GM21576 (cell line): ENCODE data around the gene RASSF4.

Source experiments
- ATAC-seq: cut with Tn5 transposase; IDR thresholded peaks from one replicate; pipeline ENCODE4 v1.9.1; 2021; ENCODE audit warnings: mild to moderate bottlenecking, moderate library complexity; ENCODE audit not compliant: unreplicated experiment

RASSF4 gene

GRCh38 chr10:44961931-44962750 lies 2.5 kb downstream of the RASSF4 start:
- ATAC-seq, result no peak

GRCh38 chr10:44962870-44963738 lies 3.5 kb downstream of the RASSF4 start:
- ATAC-seq, result no peak

- no peak for ATAC-seq
Observed at GRCh38 chr10:44963772-44964633, 4.4 kb downstream of the RASSF4 start.

DNA sequence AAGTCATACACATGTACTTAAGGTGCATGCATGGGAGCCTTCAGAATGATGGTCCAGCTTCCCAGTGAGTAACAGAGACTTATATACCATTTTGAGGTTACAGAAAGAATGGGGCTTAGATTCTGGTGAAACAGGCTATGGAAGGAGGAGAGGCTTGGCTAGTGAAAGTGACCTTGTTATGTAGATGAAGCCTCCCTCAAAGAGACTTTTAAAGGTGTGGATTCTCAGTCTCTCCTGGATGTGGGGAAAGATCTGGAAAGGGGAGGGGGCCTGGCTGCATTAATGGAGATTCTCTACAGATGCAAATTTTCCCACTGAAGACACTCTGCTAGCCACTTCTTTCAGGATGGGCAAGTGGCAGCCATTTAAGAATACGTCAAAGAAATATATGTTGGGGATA lies 5.5 kb downstream of the RASSF4 start:
- no peak for ATAC-seq

DNA sequence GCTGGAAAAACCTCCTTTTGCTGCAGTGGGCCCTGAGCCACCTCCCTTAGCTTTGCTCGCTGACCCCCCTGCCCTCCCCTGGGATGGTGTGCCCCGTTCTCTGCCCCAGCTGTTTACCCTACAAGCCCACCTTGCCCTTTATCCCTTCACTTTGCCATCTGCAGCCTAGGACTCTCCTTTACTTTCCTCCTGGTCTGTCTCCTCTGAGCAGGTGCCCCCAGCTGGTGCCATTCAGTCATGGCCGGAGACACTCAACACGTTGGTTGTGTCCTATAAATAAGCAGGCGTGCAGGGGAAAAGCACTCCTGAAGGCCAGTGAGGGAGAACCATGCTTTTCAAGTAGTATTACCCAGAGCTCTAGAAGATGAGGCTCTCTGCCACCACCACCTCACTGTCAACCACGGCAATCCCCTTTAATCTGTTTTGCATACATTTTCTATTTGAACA lies 6.1 kb downstream of the RASSF4 start:
- ATAC-seq, result peak; percentile 30

DNA sequence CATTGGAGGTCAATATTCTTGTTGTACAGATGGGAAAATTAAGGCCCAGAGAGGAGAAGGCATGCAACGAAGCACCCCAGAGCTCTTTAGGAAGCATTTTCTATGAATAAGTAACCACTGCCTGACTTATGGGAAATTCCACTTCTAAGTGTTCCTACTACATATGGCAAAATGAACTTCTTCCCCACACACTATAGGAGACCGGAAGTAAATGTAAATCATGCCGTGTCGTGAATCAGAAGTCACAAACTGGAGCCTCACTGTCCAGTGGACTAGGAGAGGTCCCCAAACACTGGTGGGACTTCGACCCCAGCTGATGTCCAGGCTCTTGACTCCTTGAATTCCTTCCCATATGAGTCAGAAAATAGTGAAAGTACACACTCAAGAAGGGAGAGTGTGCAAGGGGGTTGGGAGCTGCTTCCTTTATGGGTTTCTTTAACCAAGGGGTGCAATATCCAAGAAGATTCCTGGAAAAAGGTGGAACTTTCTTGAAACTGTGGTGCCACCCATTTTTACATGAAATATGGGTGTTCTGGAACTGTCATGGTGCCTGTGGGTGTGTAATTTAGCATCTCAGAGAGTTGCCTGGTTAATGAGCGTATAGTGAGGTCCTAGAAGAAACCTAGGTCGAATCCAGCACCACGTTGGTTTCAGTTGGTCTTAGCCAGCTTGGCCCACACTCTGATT lies 6.7 kb downstream of the RASSF4 start:
- peak; percentile 22 for ATAC-seq

DNA sequence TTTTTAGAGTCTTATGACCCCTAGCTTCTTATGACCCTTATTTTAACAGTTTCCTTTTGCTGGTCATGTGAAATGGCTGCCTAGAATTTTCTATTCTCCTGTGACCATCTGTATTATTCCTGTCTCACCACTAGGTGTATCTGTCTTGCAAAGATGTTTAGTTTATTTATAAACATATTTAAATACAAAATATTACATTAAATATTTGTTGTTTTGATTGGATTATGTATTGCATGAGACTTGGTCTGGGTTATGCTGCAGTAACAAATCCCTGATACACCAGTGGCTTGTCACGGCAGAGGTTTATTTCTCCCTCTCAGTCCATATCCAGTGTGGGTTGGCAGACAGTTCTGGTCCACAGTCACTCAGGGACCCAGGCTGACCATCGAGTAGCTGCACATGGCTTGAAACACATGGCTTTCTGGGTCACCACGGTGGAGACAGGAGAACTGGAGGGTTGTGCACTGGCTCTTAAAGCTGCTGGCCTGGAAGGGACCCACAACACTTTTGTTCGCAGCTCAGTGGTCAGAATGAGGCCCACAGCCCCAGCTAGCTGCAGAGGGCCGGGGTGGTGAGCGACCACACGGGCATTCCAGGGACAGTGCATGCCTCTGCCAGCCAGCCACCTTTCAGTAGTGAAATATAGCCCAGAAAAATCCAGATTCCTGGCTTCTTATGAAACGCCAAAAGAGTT lies 7.4 kb downstream of the RASSF4 start:
- ATAC-seq, result no peak

DNA sequence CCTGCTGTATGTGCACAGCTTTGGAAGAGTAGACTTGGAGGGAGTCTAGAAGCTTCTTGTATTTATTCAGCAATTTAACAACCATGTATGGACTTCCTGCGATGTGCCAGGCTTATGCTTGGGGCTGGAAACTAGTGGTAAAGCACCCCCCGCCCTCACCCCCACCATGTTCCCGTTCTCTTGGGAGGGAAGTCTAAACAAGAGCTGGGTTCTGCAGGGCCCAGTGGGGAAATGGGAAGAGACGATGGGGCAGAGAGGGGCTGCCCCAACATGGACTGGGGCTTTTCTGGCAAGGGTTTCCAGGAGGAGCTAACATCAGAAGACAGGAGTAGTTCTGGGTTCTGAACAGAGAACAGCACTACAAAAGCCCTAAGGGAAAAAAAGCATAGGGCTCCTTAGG lies 8.0 kb downstream of the RASSF4 start:
- no peak for ATAC-seq

DNA sequence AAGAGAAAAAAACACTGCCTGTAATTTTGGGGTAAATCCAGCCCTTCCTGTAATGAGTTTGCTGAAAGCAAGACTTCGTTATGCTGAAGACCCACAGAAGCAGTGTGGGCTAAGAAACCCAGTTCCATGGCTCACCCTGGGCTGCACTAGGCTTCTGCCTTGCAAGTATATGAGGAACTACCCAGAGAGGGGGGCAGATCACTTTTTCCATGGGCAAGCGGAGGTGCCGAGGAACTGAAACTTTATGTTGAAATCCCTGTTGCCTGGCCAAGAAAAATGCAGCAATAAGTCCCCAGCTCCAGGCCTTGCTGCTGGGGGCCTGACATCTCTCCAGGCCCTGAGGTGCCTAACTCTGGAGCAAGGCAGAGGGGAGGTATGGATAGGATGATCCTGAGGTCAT lies 8.5 kb downstream of the RASSF4 start:
- ATAC-seq, result no peak

GRCh38 chr10:44968500-44969400 lies 9.1 kb downstream of the RASSF4 start:
- no peak for ATAC-seq

DNA sequence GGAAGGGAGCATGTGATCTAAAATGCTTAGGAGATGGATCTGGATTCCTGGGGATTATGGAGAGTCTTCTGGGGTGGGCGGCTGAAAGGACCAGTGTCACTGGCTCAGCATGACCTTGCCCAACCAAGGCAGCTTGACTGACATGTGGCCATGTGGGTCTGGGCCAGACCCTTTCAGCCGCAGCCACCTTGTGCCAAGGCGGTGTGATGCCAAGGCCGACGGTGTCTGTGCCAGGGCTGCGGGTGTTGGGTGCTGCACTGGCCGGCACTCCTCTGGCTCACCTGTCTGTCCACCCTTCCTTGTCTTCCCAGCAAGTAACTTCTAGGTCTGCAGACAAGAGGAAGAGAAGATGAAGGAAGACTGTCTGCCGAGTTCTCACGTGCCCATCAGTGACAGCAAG lies 10.3 kb downstream of the RASSF4 start:
- no peak for ATAC-seq

DNA sequence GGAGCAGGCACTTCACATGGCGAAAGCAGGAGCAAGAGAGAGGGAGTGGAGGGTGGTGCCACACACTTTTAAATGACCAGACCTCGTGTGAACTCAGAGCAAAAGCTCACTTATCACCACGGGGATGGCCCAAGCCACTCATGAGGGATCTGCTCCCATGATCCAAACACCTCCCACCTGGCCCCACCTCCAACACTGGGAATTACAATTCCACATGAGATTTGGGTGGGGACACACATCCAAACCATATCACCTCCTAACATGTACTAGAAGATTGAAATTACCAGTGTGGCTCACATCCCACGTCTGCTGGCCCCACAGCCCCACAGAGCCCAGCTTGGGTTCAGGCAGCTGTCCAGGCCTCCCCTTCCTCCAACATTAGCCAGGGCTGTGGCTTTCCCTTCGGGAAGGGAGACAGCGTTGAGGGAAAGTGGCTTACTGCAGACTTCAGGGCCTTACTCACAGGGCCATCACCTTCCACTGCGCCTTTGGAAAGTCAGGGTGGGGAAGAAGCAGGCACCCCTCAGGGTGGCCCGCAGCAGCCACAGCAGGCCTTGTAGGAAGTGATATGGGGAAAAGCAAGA lies 11.3 kb downstream of the RASSF4 start:
- ATAC-seq, result no peak

DNA sequence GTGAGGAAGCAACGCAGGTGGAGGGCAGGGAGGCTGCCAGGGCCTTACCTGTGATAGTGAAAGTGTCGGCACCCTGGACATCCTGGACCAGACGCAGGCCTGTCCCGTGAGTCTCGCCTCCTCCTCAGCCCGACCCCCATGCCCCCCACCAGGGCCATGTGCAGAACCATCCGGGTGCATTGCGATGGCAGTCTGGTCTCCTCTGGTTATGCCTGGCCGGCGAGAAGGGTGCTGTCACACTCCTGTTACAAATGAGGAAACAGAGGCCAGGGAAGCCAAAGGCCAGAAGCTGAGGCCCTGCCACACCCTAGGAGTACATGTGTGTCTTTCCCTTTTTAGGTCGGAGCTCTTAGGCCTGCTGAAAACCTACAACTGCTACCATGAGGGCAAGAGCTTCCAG lies 11.8 kb downstream of the RASSF4 start:
- no peak for ATAC-seq

DNA sequence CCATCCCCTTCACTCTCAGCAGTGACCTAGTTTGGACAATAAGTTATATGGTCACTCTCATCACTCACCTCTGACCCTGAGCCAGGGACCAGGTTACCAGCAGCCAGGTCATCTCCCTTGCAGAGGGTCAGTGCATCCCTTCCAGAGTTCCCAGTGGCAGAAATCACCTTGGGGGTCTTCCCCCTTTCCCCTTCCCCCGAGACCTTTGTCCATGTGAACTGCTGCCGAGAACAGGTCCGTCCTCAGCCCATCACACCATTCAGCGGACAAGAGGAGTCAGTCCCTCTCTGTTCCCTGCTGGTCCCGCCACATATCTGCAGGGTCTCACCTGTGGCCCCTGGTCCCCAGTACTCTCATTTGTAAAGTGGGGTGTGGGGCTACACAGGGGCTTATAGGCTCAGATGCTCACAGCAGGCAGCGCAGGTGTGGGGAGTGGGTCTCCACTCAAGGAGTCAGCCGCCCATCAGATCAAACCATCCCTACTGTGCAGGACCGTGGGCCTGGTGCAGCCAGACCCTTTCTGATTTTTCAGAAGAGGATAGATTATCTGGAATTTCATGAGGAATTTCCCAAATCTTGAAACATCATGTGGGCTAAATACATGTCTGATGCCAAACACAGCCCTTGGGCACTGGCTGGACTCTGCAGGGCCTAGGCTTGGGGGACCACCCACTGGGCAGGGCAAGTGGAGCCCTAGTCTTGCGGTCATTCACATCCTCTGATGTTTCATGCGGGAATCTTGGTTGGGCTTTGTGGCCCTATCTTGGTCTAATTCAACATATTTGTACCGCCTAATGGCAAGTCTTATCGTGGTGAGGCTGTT lies 12.5 kb downstream of the RASSF4 start:
- no peak for ATAC-seq

DNA sequence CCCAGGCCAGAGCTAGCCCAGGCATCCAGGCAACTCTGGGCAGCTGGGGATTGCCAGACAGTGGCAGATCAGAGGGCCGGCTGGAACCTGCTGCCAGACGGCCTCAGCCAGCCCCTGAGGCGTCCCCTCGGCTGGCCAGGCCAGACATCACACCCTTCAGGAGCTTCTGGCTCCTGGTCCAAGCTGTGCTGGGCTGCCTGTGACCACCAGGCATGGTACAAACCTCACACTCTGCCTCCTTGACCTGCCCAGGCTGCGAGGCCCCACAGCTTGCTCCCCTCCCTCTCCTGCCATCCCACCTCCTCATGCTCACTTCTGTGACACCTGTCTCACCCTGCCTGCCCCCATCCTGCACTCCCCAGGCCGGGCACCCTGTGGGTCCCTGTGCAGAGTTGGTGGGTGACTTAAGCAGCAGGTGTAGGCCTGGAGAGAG lies 13.3 kb downstream of the RASSF4 start:
- no peak for ATAC-seq

DNA sequence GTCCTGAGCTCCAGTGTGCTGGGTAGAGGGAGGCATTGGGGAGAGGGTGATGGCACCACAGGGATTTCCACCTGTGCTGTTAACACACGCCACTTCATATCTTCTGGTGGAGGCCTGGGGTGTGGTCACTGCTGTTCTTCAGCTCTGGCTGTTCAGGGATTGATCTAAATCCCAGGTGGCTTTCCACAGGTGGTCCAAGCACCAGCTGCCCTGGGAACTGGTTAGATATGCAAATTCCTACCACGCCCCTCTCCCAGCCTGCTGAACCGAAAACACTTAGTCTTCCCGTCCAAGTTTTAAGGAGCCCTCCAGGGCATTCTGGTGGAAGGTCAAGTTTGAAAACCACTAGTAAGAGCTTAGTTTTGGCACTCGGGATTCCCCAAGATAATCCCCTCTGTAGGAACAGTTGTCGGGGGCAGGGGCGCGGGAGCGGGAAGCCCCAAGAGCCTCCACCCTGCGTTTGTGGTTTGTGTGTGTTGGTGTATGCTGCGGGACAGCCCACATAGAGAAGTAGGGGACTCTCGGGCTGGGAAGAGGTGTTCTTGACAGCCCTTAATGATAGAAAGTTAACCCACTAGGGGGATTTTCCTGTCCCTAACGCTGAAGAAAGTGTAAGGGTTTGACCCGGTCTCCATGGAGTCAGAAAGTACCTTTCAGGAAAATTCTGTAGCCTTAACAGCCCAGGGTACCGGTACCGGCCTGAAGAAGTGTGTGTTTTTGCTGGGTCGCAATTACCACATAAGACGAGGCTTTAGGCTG lies 13.9 kb downstream of the RASSF4 start:
- ATAC-seq, result peak; percentile 29

DNA sequence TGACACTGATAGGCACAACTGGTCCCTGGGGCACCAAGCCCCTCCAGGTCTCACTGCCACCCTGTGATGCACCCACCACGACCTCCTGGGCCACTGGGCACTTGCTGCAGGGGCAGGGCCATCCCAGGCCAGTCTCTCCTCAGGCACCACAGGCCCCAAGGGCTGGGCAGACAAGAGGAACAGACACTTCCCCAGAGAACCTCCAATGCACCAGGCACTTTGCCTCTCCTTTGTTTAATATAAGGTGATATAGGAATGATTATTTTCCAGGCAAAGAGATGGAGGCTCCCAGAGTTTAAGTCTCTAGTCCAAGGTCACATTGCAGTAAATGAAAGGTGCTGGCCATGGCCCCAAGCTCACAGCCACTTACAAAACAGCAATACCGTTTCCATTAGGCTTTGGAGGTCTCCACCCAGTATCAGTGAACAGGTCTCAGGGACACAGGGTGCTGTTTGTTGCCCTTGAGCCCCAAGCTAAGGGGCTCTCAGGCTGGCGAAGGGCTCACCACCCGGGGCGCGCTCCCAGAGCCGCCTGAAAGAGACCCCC lies 14.6 kb downstream of the RASSF4 start:
- peak; percentile 2 for ATAC-seq
